GM19455 (cell line): Measurements from ENCODE around the gene TMEM218.
"Not testable (repeated sequence)": the region's sequence is repeated elsewhere in the genome, so short reads cannot be mapped to it uniquely, and the experiment has no call there.

ENCODE experiments used
- ATAC-seq: cut with Tn5 transposase; IDR thresholded peaks from one replicate; pipeline ENCODE4 v1.9.1; 2021; ENCODE audit not compliant: unreplicated experiment

Gene TMEM218

GRCh38 chr11:125057693-125058016, 53.8 kb downstream of the TMEM218 start:
- ATAC-seq, result no peak

- ATAC-seq, result no peak
These were observed 54.3 kb downstream of the TMEM218 start for GRCh38 chr11:125056931-125057692.

- ATAC-seq, result not testable (repeated sequence)
These were observed 55.3 kb downstream of the TMEM218 start for GRCh38 chr11:125056111-125056510.

- no peak for ATAC-seq
These were observed 56.2 kb downstream of the TMEM218 start for GRCh38 chr11:125055107-125055715.

- no peak for ATAC-seq
These were observed 58.3 kb downstream of the TMEM218 start for GRCh38 chr11:125053167-125053566.

GRCh38 chr11:125052047-125052446, 59.4 kb downstream of the TMEM218 start:
- no peak for ATAC-seq

GRCh38 chr11:125049164-125049792, 62.1 kb downstream of the TMEM218 start:
- no peak for ATAC-seq
